BE2C (cell line): ENCODE results near the gene FBXO4.
"Not testable (repeated sequence)": the region's sequence is repeated elsewhere in the genome, so short reads cannot be mapped to it uniquely, and the experiment has no call there.

ENCODE experiments used
- DNase-seq: peaks from one replicate; pipeline ENCODE4 v3.0.0-alpha.2; 2020
- H3K27me3 ChIP-seq: fragments of 250-450 bp; sonication (Bioruptor Pico); 2 replicates; pipeline ENCODE4 v1.5.1; 2020; ENCODE audit warnings: mild to moderate bottlenecking
- H3K36me3 ChIP-seq: fragments of 250-450 bp; sonication (Bioruptor Pico); 2 replicates; pipeline ENCODE4 v1.5.1; 2020; ENCODE audit warnings: mild to moderate bottlenecking
- H3K4me1 ChIP-seq: fragments of 250-450 bp; sonication (Bioruptor Pico); 2 replicates; pipeline ENCODE4 v1.5.1; 2020
- H3K4me3 ChIP-seq: 2 replicates; pipeline ENCODE4 v1.5.1; 2011; ENCODE audit warnings: low read depth, low read length
- H3K9me3 ChIP-seq: fragments of 250-450 bp; sonication (Bioruptor Pico); 2 replicates; pipeline ENCODE4 v1.5.1; 2020
- TF ChIP-seq, protein P1 (sequence below): IDR thresholded peaks from 2 replicates; pipeline ENCODE4 v1.5.1; 2012; ENCODE audit warnings: mild to moderate bottlenecking, low read depth, low read length

FBXO4 gene

DNA sequence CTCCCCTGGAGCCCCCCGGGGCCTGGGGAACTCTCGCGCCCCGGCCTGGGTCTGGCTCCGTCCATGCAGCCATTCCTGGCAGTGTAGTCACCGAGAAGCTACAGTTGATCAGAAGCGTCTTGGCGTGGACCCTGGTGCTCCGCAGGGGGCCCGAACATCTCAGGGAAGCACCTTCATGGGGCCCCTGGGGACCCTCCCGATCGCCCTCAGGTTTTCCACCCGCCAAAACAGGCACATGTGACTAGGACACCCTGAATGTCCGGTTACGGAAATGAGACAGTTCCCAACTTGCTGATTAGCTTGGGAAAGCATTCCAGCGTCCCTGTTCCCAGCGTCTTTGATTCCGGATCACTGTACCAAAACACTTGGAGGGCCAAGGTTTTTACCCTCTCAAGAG is 472 bp downstream of the FBXO4 start:
- Histone ChIP-seq H3K4me3 (peak overlapping the region; percentile 75), H3K27me3 (peaks cover 4% of the 10 kb centered on the region; the same call in 1 of the 2 replicates), H3K9me3 (no peaks in the 10 kb centered on the region), H3K36me3 (no peaks in the 10 kb centered on the region; the same call in 1 of the 2 replicates), H3K4me1 (no peaks in the 10 kb centered on the region)
- DNase-seq = no peak
- TF ChIP-seq, protein P1, sequence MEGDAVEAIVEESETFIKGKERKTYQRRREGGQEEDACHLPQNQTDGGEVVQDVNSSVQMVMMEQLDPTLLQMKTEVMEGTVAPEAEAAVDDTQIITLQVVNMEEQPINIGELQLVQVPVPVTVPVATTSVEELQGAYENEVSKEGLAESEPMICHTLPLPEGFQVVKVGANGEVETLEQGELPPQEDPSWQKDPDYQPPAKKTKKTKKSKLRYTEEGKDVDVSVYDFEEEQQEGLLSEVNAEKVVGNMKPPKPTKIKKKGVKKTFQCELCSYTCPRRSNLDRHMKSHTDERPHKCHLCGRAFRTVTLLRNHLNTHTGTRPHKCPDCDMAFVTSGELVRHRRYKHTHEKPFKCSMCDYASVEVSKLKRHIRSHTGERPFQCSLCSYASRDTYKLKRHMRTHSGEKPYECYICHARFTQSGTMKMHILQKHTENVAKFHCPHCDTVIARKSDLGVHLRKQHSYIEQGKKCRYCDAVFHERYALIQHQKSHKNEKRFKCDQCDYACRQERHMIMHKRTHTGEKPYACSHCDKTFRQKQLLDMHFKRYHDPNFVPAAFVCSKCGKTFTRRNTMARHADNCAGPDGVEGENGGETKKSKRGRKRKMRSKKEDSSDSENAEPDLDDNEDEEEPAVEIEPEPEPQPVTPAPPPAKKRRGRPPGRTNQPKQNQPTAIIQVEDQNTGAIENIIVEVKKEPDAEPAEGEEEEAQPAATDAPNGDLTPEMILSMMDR = no peak

DNA sequence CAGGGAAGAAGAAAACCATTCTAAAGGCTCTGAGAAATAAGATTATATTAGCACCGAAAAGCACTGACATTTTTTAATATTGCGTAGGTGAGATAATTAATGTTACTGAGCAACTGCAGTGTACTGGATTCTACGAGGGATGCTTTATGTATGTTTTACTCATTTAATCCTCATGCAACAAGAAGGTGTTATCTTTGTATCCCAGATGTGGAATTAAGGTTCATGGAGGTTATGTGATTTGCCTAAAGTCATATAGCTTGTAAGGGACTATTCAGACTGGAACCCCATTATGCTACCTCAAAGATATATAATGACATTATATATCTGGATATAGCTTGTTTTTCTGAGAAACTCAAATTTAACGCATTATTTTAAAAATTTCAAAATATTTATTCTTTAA is 2.5 kb downstream of the FBXO4 start:
- Histone ChIP-seq H3K4me3 (no peak overlapping the region), H3K36me3 (no peaks in the 10 kb centered on the region), H3K9me3 (no peaks in the 10 kb centered on the region), H3K4me1 (no peaks in the 10 kb centered on the region), H3K27me3 (peaks cover 4% of the 10 kb centered on the region; the same call in 1 of the 2 replicates)
- no peak for DNase-seq
- TF ChIP-seq, protein P1 = no peak

DNA sequence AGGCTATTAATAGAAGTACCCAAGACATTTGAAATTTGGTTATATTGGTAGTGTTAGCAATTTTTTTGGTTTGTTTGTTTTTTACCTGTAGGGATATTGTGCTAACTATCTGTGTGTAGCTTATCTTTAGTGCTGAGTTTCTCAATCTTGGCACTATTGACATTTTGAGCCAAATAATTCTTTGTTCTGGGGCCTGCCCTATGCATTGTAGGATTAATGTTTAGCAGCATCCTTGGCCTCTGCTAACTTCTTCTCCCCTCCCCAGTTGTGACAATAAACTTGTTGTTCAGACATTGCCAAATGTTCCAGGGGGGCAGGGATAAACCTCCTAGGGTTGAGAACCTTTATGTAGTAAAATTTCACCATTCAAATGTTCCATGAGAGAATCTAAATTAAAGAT is 4.0 kb downstream of the FBXO4 start:
- Histone ChIP-seq H3K9me3 (no peaks in the 10 kb centered on the region), H3K27me3 (peaks cover 4% of the 10 kb centered on the region; the same call in 1 of the 2 replicates), H3K4me1 (no peaks in the 10 kb centered on the region), H3K36me3 (no peaks in the 10 kb centered on the region), H3K4me3 (no peak overlapping the region)
- TF ChIP-seq, protein P1 = no peak
- no peak for DNase-seq

DNA sequence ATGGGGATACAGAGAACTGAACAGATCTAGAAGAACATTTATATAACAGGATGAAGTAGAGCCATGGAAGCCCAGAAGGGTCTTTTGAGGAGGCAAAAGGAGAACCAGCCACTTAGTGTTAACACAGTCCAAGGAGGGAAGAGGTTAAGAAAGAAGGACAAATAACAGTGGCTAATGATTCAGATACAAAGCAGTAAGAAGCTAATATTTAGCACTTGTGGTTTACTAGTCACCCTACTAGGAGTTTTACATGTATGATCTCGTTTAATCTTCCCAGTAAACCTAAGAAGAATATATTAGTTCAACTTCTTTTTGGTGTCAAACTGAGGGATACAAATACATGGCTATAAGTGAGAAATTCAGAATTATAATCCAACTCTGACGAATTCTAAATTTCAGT is 7.7 kb downstream of the FBXO4 start:
- DNase-seq = no peak
- no peaks in the 10 kb centered on the region for H3K4me1 ChIP-seq
- H3K36me3 ChIP-seq = no peaks in the 10 kb centered on the region
- no peaks in the 10 kb centered on the region for H3K9me3 ChIP-seq
- no peak overlapping the region for H3K4me3 ChIP-seq
- no peaks in the 10 kb centered on the region for H3K27me3 ChIP-seq
- TF ChIP-seq, protein P1 = no peak

DNA sequence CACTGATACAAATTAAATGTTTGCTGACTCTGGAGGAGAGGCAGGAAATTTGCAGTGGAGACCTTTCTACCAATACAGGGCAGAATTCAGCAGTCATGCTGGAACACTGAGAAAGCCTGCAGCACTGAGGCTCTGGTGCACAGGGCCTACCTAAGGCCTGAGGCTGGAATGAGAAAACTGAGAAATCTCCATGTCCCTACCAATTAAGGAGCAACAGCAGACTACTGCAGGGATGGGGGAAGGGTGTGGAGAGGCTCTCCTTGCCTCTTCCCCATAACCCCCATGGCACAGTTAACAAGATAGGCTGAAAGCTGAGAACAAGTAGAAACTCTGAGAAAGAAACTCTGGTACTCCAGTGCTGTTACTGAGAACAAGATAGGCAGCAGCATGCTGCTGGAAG is 10.5 kb downstream of the FBXO4 start:
- Histone ChIP-seq H3K4me1 (no peaks in the 10 kb centered on the region), H3K27me3 (no peaks in the 10 kb centered on the region), H3K9me3 (no peaks in the 10 kb centered on the region), H3K36me3 (no peaks in the 10 kb centered on the region), H3K4me3 (no peak overlapping the region)
- TF ChIP-seq, protein P1 = no peak
- DNase-seq = no peak

DNA sequence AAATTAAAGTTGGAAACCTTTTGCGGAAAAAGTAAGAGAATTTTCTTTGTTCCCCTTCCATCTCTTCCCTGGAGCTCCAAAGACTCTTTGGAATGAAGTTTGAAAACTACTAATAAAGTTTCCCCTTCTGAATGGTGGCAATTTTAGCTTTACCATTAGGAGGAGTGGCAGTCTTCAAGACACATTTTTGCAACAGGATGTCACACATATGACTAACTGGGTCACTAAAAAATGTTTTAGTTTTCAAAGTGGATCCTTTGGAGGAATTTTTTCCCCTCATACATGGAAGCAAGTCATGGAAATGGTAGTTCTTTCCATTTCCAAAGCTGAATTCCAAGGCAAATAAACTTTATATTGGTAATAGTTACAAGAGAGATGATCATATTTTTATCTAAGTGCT is 15.6 kb downstream of the FBXO4 start:
- Histone ChIP-seq H3K9me3 (no peaks in the 10 kb centered on the region), H3K4me1 (no peaks in the 10 kb centered on the region), H3K36me3 (no peaks in the 10 kb centered on the region), H3K4me3 (no peak overlapping the region), H3K27me3 (no peaks in the 10 kb centered on the region)
- no peak for DNase-seq
- TF ChIP-seq, protein P1 = no peak

DNA sequence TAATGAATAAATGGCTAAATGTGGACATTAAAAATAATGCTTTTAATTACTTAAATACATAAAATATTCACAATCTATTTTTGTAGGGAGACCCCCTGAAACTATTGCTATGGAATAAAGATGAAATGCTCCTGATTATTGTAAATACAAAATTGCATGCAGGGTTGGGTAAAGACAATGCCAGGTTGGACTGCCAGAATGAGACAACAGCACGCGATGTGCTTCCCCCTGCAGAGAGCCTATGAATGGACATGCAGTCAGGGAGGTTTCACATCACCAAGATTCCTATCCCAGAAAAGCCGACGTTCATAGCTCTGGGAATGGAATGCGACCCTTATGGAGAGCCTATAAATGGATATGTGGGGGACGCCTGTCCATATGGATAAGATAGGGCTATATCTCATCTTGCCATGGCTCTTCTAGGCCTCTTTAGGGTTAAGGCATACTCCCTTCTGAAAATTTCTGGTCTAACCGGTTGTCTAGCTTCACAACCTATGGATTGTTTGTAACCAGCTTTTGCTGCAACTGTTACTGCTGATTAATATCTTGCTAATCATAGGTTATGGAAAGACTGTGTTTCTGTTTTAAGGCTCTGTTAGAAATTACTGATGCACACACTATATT is 20.4 kb downstream of the FBXO4 start:
- H3K36me3 ChIP-seq = not testable (repeated sequence)

More for the DNA sequence above, 20.4 kb downstream of the FBXO4 start:
- not testable (repeated sequence) for H3K27me3 ChIP-seq, H3K4me1 ChIP-seq, H3K4me3 ChIP-seq, H3K9me3 ChIP-seq, DNase-seq
